Gastrocnemius medialis (tissue), 4 donors: ENCODE results near the gene C1orf35. TPM values are rescaled to one million over a fixed set of nuclear protein-coding genes. Genes with fewer than 3 reads are reported as not detected.
A peak's percentile ranks its signal among the peaks of the same experiment; 100 is the strongest.

Experiments used
- ATAC-seq, 2 donors: fragments of 150-250 bp; one replicate each; pipeline ENCODE4 v1.9.1; 2016
- DNase-seq, 2 donors: peaks; one replicate each; pipeline ENCODE4 v3.0.0-alpha.2; 2019
- H3K27ac ChIP-seq, 4 donors: fragments of 200-600 bp; sonication (generic); 1 replicate in 1 of 4; 2 replicates in 3 of 4; pipeline ENCODE4 v1.5.1; 2016 to 2018; ENCODE audit warnings: mild to moderate bottlenecking in 2 of 4, moderate library complexity in 1 of 4
- H3K27me3 ChIP-seq, 3 donors: fragments of 200-600 bp; sonication (generic) in 2 of 3; 1 replicate in 1 of 3; 2 replicates in 2 of 3; pipeline versions ENCODE4 v1.5.1 to v1.6.0; 2016 to 2019; ENCODE audit warnings: mild to moderate bottlenecking in 1 of 3, moderate library complexity in 1 of 3
- H3K36me3 ChIP-seq, 2 donors: fragments of 200-600 bp; sonication (generic) in 1 of 2; one replicate each; pipeline ENCODE4 v1.5.1; 2017 to 2018
- H3K4me1 ChIP-seq, 2 donors: fragments of 200-600 bp; sonication (generic) in 1 of 2; one replicate each; pipeline ENCODE4 v1.5.1; 2016 to 2017; ENCODE audit warnings: mild to moderate bottlenecking in 2 of 2
- H3K4me3 ChIP-seq, 4 donors: fragments of 200-600 bp; sonication (generic) in 3 of 4; 1 replicate in 1 of 4; 2 replicates in 3 of 4; pipeline ENCODE4 v1.5.1; 2016 to 2019; ENCODE audit warnings: mild to moderate bottlenecking in 2 of 4
- H3K9me3 ChIP-seq, 3 donors: fragments of 200-600 bp; sonication (generic) in 2 of 3; 1 replicate in 1 of 3; 2 replicates in 2 of 3; pipeline ENCODE4 v1.5.1; 2016 to 2019
- CTCF ChIP-seq, 5 experiments: fragments of 450-650 bp in 3 of 5; fragments of 200-600 bp in 2 of 5; sonication (generic) in 2 of 5; IDR thresholded peaks in 4 of 5; conservative IDR thresholded peaks in 1 of 5; 1 replicate in 4 of 5; 2 replicates in 1 of 5; pipeline ENCODE4 v1.5.1; 2016 to 2019; ENCODE audit warnings: antibody characterized with exemption in 5 of 5, mild to moderate bottlenecking in 3 of 5, moderate library complexity in 3 of 5
- POLR2A ChIP-seq, 2 donors: fragments of 450-650 bp; IDR thresholded peaks; one replicate each; pipeline ENCODE4 v1.6.1; 2017; ENCODE audit warnings: antibody characterized with exemption in 2 of 2, mild to moderate bottlenecking in 2 of 2, moderate library complexity in 2 of 2
- in situ Hi-C, 4 donors: fragments of 200-750 bp; cut with MboI; loops; one replicate each; pipeline versions ENCODE4 v1.15.0 to v1.8.0; 2017; ENCODE audit warnings: low sequenced_read_pairs in 4 of 4
- intact Hi-C: fragments of 100-400 bp; cut with DNase I; formaldehyde crosslinking; loops from one replicate; pipeline ENCODE4 v1.15.1; 2023; ENCODE audit warnings: low total_unique reads
- total RNA-seq, 4 donors: library from RNA; depleted of rRNA; stranded (reverse); fragments of >200 nt; gene quantifications; one replicate each; pipeline versions ENCODE4 v1.1.0 to v1.2.3, GENCODE V29; 2016

Gene C1orf35
- total RNA-seq, result 10 to 100 TPM in 1 of 4 donors, 1 to 10 TPM in 3; 5.9 to 11.0 (median 7.8) TPM

DNA sequence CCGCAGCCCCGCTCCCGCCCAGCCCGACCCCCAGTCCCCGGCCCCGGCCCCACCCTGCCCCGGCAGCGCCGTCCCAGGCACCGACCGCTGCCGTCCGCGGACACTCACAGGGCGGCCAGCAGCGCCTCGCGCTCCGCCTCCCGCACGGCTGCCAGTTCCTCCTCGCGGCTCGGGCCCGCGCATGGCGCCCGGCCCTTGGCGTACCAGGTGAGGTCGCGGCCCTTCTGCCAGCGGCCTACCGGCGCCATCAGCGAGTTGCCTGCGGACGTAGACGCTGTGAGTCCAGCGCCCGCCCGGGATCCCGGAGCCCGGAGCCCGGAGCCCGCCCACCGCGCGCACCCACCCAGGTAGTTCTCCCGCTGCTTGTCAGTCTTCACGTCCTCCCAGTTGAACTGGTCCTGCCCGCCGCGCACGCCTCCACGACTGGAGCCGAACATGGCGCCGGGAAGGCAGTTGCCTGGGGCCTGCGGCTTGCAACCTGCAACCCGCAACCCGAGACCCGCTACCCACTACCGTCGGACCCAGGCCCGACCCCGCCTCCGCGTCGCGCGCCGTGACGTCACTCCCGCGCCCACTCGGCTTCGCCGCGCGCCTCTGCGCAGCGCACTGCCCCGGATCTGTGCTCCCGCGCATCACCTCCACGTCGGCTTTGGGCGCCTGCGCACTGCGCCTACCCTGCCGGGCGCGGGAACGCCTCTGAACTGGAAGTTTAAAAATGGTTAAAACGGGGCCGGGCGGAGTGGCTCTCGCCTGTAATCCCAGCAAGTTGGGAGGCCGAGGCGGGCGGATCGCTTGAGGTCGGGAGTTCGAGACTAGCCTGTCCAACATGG is at the start of gene C1orf35:
Gene C1orf35 (minus strand): TSS at position 535 of the 830 bp plus-strand sequence. CDS start 98 bp downstream, at position 437.
- H3K36me3 ChIP-seq, result peaks cover 0 to 43% of the 10 kb centered on the region in 2 donors
- ATAC-seq (peak; percentile 84 to 86), DNase-seq (peak; percentile 80 to 89)
- H3K9me3 ChIP-seq, result no peaks in the 10 kb centered on the region
- TF ChIP-seq POLR2A (IDR thresholded peaks at IDR 0.05), result peak; percentile 50 to 56
- peak in 1 of 5 experiments; percentile 30 for TF ChIP-seq CTCF (IDR thresholded peaks at IDR 0.05 in 4 of 5, conservative IDR thresholded peaks at IDR 0.05 in 1 of 5)
- H3K4me3 ChIP-seq, result peak within 1 kb of the TSS; percentile 69 to 98 (median 86)
- H3K4me1 ChIP-seq, result peaks cover 15 to 25% of the 10 kb centered on the region in 2 donors
- H3K27me3 ChIP-seq, result no peaks in the 10 kb centered on the region
- H3K27ac ChIP-seq, result peak within 1 kb of the TSS; percentile 81 to 97 (median 90)
- in situ Hi-C loops, result no loop called here
- intact Hi-C loops, result loop anchor here (1.0 to 10.0 kb wide), 3 partner anchors 21 to 382 kb away; partner anchors contain the start of genes ARF1, RNF187 and TRIM11

DNA sequence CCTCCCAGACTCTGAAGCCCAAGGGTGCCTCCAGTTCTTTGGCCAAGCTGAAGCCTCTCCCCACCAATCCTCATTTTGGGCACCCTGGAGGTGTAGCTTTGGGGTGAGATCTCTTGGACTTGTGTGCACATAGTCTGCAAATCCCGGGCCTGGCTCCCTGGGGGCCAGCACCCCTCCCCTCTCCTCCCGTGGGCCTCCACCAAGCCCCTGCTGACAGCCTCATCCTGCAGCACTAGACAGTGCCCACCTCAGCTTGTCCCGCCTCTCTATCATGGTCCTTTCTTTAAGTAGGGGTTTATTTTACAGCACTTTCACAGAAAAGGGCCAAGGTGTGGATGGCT is 49.8 kb upstream of the C1orf35 start:
- in situ Hi-C loops (no loop called here), intact Hi-C loops (no loop called here)
- TF ChIP-seq POLR2A (IDR thresholded peaks at IDR 0.05) (no peak), CTCF (IDR thresholded peaks at IDR 0.05 in 4 of 5, conservative IDR thresholded peaks at IDR 0.05 in 1 of 5) (no peak)
- no peak for ATAC-seq
- H3K4me3 ChIP-seq, result no peak overlapping the region
- peaks cover 0 to 11% of the 10 kb centered on the region in 2 donors for H3K36me3 ChIP-seq
- H3K27ac ChIP-seq, result no peak overlapping the region
- H3K9me3 ChIP-seq, result no peaks in the 10 kb centered on the region
- peaks cover 0 to 13% (median 9%) of the 10 kb centered on the region in 3 donors for H3K27me3 ChIP-seq
- no peak for DNase-seq
- H3K4me1 ChIP-seq, result peaks cover 0 to 4% of the 10 kb centered on the region in 2 donors

DNA sequence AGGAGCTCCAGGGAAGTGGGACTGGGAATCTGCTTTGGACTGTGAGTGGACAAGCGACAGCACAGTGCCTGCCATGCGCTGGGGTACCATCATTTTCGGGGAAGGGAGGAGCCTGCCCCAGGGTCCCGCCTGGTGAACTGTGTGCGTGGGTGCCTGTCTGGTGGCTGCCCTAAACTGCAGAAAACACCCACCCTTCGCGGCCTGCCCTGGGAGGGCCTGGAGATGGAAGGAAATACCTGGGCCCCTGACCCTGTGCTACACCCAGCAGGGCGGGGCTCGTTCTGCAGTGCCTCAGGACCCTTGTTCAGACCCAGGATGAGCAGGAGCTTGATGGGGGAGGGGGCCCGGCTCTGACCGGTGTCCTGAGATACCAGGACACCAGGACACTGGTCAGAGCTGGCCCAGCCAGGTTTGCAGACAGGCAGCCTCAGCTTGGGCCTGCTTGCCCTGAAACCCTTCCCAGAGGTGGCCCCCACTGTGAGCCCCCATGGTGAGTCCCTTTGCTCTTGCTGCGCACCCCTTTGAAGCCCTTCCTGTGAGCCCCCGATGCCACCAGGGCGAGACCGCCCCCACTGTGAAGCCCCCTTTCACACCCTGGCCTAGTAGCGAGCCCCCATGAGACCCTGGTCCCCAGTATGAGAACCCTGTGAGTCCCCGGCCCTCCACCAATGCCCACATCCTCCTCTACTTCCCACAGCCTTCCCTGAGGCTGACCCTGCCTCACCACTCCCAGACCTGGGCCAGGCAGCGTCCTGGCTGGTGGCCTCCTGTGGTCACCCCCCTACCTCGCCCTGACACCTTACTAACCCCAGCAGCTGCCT is 49.2 kb upstream of the C1orf35 start:
- Histone ChIP-seq H3K4me3 (no peak overlapping the region), H3K36me3 (peaks cover 0 to 17% of the 10 kb centered on the region in 2 donors), H3K9me3 (no peaks in the 10 kb centered on the region), H3K27ac (no peak overlapping the region), H3K4me1 (peaks cover 0 to 4% of the 10 kb centered on the region in 2 donors), H3K27me3 (peaks cover 0 to 9% (median 4%) of the 10 kb centered on the region in 3 donors)
- DNase-seq, result no peak
- no peak for ATAC-seq
- TF ChIP-seq CTCF (IDR thresholded peaks at IDR 0.05 in 4 of 5, conservative IDR thresholded peaks at IDR 0.05 in 1 of 5) (no peak), POLR2A (IDR thresholded peaks at IDR 0.05) (no peak)
- intact Hi-C loops (no loop called here), in situ Hi-C loops (no loop called here)

DNA sequence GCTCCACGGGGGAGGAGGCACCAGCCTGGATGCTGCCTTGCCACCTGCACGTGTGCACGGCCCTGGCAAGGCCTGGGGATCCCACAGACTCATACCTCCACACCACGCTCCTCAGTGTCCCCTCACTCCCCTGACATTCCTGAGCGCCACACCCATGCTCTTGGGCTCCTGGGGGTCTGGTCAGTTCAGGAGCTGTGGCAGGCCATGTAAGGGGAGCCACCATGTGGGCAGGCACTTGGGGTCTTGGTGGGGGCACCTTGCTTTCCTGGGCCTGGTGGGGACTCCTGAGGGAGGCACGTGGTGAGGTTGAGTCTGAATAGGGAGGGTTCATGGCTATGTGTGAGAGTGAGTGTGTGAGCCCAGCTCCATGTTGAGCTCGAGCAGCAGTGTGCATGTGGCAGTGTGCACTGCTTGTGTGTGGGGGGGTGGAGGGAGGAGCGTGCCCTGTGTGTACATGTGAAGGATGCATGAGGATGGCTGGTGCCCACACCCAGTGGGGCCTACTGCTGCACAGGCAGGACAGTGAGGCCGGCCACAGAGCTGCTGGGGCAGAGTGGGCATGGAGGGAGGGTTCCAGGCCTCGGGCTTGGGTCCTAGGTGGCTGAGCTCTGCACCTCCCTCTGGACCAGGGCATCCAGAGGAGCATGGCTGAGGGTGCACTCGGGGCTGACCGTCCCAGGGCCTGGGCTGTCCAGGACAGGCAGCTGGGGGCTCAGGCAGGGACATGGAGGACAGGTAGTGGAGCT is 48.2 kb upstream of the C1orf35 start:
- H3K27ac ChIP-seq, result peak overlapping the region in 3 of 4 donors; percentile 64 to 70 (median 66)
- H3K4me3 ChIP-seq, result no peak overlapping the region
- TF ChIP-seq CTCF (IDR thresholded peaks at IDR 0.05 in 4 of 5, conservative IDR thresholded peaks at IDR 0.05 in 1 of 5) (no peak), POLR2A (IDR thresholded peaks at IDR 0.05) (no peak)
- in situ Hi-C loops (no loop called here), intact Hi-C loops (no loop called here)
- H3K27me3 ChIP-seq, result peaks cover 0 to under 1% (median 0%) of the 10 kb centered on the region in 3 donors
- H3K9me3 ChIP-seq, result no peaks in the 10 kb centered on the region
- H3K36me3 ChIP-seq, result peaks cover 0 to 21% of the 10 kb centered on the region in 2 donors
- DNase-seq (no peak), ATAC-seq (no peak)
- peaks cover 0 to 4% of the 10 kb centered on the region in 2 donors for H3K4me1 ChIP-seq
